WTC11 (cell line): ENCODE measurements around the gene N4BP2L2. TPM values are rescaled to one million over a fixed set of nuclear protein-coding genes. Genes with fewer than 3 reads are reported as not detected.

Experiments
- ATAC-seq: fragments of 200-7000 bp; cut with Tn5 transposase; 2 replicates; pipeline ENCODE4 v1.10.0; 2021; ENCODE audit warnings: mild to moderate bottlenecking, moderate library complexity
- CTCF ChIA-PET: fragments of 300-600 bp; sonication (Branson Sonifier 250); formaldehyde crosslinking; loops from one replicate; lab custom pipeline; 2021; ENCODE audit warnings: antibody characterized with exemption; lab: Charles Lee
- POLR2A ChIA-PET: fragments of 350-600 bp; sonication (Branson Sonifier 250); formaldehyde crosslinking; loops from one replicate; lab custom pipeline; 2021; ENCODE audit warnings: antibody characterized with exemption; lab: Charles Lee
- DNase-seq: peaks from one replicate; pipeline ENCODE4 v3.0.0; 2021; ENCODE audit warnings: low spot score
- H3K27ac Mint-ChIP-seq: 2 replicates; pipeline ENCODE4 v1.8.0; 2021; ENCODE audit warnings: mixed read lengths
- H3K27me3 Mint-ChIP-seq: 2 replicates; pipeline ENCODE4 v1.8.0; 2021; ENCODE audit warnings: low read depth, mild to moderate bottlenecking, moderate library complexity, mixed read lengths
- H3K36me3 Mint-ChIP-seq: 2 replicates; pipeline ENCODE4 v1.8.0; 2021; ENCODE audit warnings: mixed read lengths
- H3K4me1 Mint-ChIP-seq: 2 replicates; pipeline ENCODE4 v1.8.0; 2022; ENCODE audit warnings: mixed read lengths
- H3K4me3 Mint-ChIP-seq: 2 replicates; pipeline ENCODE4 v1.8.0; 2021; ENCODE audit warnings: mild to moderate bottlenecking, moderate library complexity, mixed read lengths
- H3K9me3 Mint-ChIP-seq: 2 replicates; pipeline ENCODE4 v1.8.0; 2021; ENCODE audit warnings: mixed read lengths
- ATF1 ChIP-seq: sonication (generic); formaldehyde crosslinking; IDR thresholded peaks from 2 replicates; pipeline ENCODE4 v1.8.1; 2023; ENCODE audit warnings: mild to moderate bottlenecking, moderate library complexity, missing genetic modification reagents
- ELF4 ChIP-seq: sonication (generic); formaldehyde crosslinking; IDR thresholded peaks from 2 replicates; pipeline ENCODE4 v1.8.1; 2022; ENCODE audit warnings: low read depth, mild to moderate bottlenecking, moderate library complexity, missing genetic modification reagents
- EMX1 ChIP-seq: fragments of 250-450 bp; sonication (Bioruptor Pico); IDR thresholded peaks from 2 replicates; pipeline ENCODE4 v1.8.0; 2021; ENCODE audit warnings: mild to moderate bottlenecking
- FOXK1 ChIP-seq: sonication (generic); formaldehyde crosslinking; IDR thresholded peaks from 2 replicates; pipeline ENCODE4 v1.8.0; 2022; ENCODE audit warnings: mild to moderate bottlenecking, moderate library complexity, missing genetic modification reagents
- IRF2 ChIP-seq: sonication (generic); formaldehyde crosslinking; IDR thresholded peaks from 2 replicates; pipeline ENCODE4 v1.8.0; 2022; ENCODE audit warnings: low read depth, missing genetic modification reagents, borderline replicate concordance
- KAT7 ChIP-seq: sonication (generic); formaldehyde crosslinking; IDR thresholded peaks from 2 replicates; pipeline ENCODE4 v1.8.1; 2023; ENCODE audit warnings: missing genetic modification reagents, mild to moderate bottlenecking, borderline replicate concordance
- NFE2L1 ChIP-seq: sonication (generic); formaldehyde crosslinking; IDR thresholded peaks from 2 replicates; pipeline ENCODE4 v1.8.1; 2023; ENCODE audit warnings: missing genetic modification reagents
- NR1H2 ChIP-seq: sonication (generic); formaldehyde crosslinking; IDR thresholded peaks from 2 replicates; pipeline ENCODE4 v1.9.0; 2021; ENCODE audit warnings: mild to moderate bottlenecking, moderate library complexity, missing genetic modification reagents
- SMAD3 ChIP-seq: sonication (generic); formaldehyde crosslinking; IDR thresholded peaks from 2 replicates; pipeline ENCODE4 v1.8.0; 2022; ENCODE audit warnings: missing genetic modification reagents, mild to moderate bottlenecking, borderline replicate concordance
- TCF7 ChIP-seq: sonication (generic); formaldehyde crosslinking; IDR thresholded peaks from 2 replicates; pipeline ENCODE4 v1.8.0; 2022; ENCODE audit warnings: mild to moderate bottlenecking, low read depth, missing genetic modification reagents, moderate library complexity
- TEAD4 ChIP-seq: sonication (generic); formaldehyde crosslinking; IDR thresholded peaks from 2 replicates; pipeline ENCODE4 v1.8.0; 2022; ENCODE audit warnings: mild to moderate bottlenecking, missing genetic modification reagents
- ZNF232 ChIP-seq: sonication (generic); formaldehyde crosslinking; IDR thresholded peaks from 2 replicates; pipeline ENCODE4 v1.8.0; 2022; ENCODE audit warnings: mild to moderate bottlenecking, missing genetic modification reagents
- total RNA-seq: library from RNA; stranded (reverse); gene quantifications from 3 replicates; pipeline ENCODE4 v1.2.3, GENCODE V29; 2021
- TF ChIP-seq, protein P1 (sequence below): fragments of 250-450 bp; sonication (Bioruptor Pico); IDR thresholded peaks from 2 replicates; pipeline ENCODE4 v1.8.0; 2021; ENCODE audit warnings: mild to moderate bottlenecking
- TF ChIP-seq, protein P2 (sequence below): sonication (generic); formaldehyde crosslinking; IDR thresholded peaks from 2 replicates; pipeline ENCODE4 v1.8.0; 2023; ENCODE audit warnings: missing genetic modification reagents, mild to moderate bottlenecking, borderline replicate concordance
- TF ChIP-seq, protein P3 (sequence below): sonication (generic); formaldehyde crosslinking; IDR thresholded peaks from 2 replicates; pipeline ENCODE4 v1.8.0; 2022; ENCODE audit warnings: mild to moderate bottlenecking, missing genetic modification reagents
- TF ChIP-seq, protein P4 (sequence below): sonication (generic); formaldehyde crosslinking; IDR thresholded peaks from 2 replicates; pipeline ENCODE4 v1.8.1; 2023; ENCODE audit warnings: mild to moderate bottlenecking, missing genetic modification reagents, moderate library complexity
- TF ChIP-seq, protein P5 (sequence below): sonication (generic); formaldehyde crosslinking; IDR thresholded peaks from 2 replicates; pipeline ENCODE4 v1.8.1; 2023; ENCODE audit warnings: mild to moderate bottlenecking, missing genetic modification reagents, moderate library complexity
- TF ChIP-seq, protein P6 (sequence below): sonication (generic); formaldehyde crosslinking; IDR thresholded peaks from 2 replicates; pipeline ENCODE4 v1.8.1; 2023; ENCODE audit warnings: mild to moderate bottlenecking, missing genetic modification reagents
- TF ChIP-seq, protein P7 (sequence below): sonication (generic); formaldehyde crosslinking; IDR thresholded peaks from 2 replicates; pipeline ENCODE4 v1.8.0; 2022; ENCODE audit warnings: mild to moderate bottlenecking, missing genetic modification reagents
- TF ChIP-seq, protein P8 (sequence below): sonication (generic); formaldehyde crosslinking; IDR thresholded peaks from 2 replicates; pipeline ENCODE4 v1.8.1; 2022; ENCODE audit warnings: missing genetic modification reagents, borderline replicate concordance
- TF ChIP-seq, protein P9 (sequence below): sonication (generic); formaldehyde crosslinking; IDR thresholded peaks from 2 replicates; pipeline ENCODE4 v1.8.0; 2022; ENCODE audit warnings: mild to moderate bottlenecking, missing genetic modification reagents

N4BP2L2 gene
- total RNA-seq, 1 experiment from 2014 or later, result 68.9 TPM

DNA sequence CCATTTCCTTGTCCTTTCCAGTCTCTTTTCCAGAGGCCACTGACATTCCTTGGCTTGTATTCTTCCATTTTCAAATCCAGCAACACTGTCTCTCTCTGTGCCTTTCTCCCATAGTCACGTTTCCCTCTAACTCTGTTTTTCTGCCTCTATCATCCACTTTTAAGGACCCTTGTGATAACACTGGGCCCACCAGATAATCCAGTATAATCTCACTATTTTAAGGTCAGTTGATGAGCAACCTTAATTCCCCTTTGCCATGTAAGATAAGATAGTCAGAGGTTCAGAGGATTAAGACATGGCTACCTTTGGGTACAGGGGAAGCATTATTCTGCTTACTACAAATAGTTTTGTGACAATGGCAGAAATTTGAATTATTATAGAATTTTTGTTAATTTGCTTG is 64.9 kb downstream of the N4BP2L2 start:
- H3K27me3 Mint-ChIP-seq, result no peaks in the 10 kb centered on the region
- ChIA-PET CTCF (no interaction called here), POLR2A (no interaction called here)
- no peaks in the 10 kb centered on the region for H3K9me3 Mint-ChIP-seq
- no peaks in the 10 kb centered on the region for H3K4me1 Mint-ChIP-seq
- TF ChIP-seq KAT7 (CRISPR knock-in tag) (no peak), ATF1 (CRISPR knock-in tag) (no peak)
- H3K36me3 Mint-ChIP-seq, result no peaks in the 10 kb centered on the region
- H3K27ac Mint-ChIP-seq, result no peak overlapping the region
- no peak overlapping the region for H3K4me3 Mint-ChIP-seq
- no peak for DNase-seq
- no peak for ATAC-seq

DNA sequence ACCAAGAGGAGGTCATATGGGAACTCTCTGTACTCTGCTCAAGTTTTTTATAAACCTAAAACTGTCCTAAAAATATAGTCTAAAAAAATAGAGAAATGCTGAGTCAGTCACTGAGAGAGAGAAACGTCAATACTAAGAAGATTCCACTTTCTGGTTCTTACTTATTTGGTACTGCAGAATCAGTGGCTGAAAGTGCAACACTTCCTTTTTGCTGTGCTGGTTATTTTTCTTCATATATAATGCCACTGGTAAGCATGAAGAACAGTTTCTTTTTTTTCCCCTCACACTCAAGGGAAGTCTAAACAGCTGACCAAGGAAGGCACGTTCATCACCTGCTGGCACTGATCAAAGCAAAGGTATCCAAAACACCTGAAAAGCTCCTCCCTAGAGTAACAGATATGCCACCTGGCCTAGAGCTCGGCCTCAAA is 66.4 kb downstream of the N4BP2L2 start:
- Mint-ChIP-seq H3K27me3 (no peaks in the 10 kb centered on the region), H3K27ac (no peak overlapping the region), H3K4me1 (no peaks in the 10 kb centered on the region), H3K36me3 (no peaks in the 10 kb centered on the region)
- POLR2A ChIA-PET, result no interaction called here
- no peak for ATAC-seq
- no peak for DNase-seq
- CTCF ChIA-PET, result interaction anchor here (1.3 kb wide), 1 partner anchor 109 kb away, joined by 3 read pairs; no protein-coding TSS in a partner anchor
- TF ChIP-seq TCF7 (no peak), IRF2 (no peak), ELF4 (CRISPR knock-in tag) (no peak), NR1H2 (CRISPR knock-in tag) (no peak), EMX1 (no peak), SMAD3 (CRISPR knock-in tag) (no peak), NFE2L1 (CRISPR knock-in tag) (no peak), ZNF232 (CRISPR knock-in tag) (no peak), TEAD4 (no peak), FOXK1 (CRISPR knock-in tag) (no peak)
- TF ChIP-seq, protein P1, sequence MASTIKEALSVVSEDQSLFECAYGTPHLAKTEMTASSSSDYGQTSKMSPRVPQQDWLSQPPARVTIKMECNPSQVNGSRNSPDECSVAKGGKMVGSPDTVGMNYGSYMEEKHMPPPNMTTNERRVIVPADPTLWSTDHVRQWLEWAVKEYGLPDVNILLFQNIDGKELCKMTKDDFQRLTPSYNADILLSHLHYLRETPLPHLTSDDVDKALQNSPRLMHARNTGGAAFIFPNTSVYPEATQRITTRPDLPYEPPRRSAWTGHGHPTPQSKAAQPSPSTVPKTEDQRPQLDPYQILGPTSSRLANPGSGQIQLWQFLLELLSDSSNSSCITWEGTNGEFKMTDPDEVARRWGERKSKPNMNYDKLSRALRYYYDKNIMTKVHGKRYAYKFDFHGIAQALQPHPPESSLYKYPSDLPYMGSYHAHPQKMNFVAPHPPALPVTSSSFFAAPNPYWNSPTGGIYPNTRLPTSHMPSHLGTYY, result no peak
- TF ChIP-seq, protein P2, sequence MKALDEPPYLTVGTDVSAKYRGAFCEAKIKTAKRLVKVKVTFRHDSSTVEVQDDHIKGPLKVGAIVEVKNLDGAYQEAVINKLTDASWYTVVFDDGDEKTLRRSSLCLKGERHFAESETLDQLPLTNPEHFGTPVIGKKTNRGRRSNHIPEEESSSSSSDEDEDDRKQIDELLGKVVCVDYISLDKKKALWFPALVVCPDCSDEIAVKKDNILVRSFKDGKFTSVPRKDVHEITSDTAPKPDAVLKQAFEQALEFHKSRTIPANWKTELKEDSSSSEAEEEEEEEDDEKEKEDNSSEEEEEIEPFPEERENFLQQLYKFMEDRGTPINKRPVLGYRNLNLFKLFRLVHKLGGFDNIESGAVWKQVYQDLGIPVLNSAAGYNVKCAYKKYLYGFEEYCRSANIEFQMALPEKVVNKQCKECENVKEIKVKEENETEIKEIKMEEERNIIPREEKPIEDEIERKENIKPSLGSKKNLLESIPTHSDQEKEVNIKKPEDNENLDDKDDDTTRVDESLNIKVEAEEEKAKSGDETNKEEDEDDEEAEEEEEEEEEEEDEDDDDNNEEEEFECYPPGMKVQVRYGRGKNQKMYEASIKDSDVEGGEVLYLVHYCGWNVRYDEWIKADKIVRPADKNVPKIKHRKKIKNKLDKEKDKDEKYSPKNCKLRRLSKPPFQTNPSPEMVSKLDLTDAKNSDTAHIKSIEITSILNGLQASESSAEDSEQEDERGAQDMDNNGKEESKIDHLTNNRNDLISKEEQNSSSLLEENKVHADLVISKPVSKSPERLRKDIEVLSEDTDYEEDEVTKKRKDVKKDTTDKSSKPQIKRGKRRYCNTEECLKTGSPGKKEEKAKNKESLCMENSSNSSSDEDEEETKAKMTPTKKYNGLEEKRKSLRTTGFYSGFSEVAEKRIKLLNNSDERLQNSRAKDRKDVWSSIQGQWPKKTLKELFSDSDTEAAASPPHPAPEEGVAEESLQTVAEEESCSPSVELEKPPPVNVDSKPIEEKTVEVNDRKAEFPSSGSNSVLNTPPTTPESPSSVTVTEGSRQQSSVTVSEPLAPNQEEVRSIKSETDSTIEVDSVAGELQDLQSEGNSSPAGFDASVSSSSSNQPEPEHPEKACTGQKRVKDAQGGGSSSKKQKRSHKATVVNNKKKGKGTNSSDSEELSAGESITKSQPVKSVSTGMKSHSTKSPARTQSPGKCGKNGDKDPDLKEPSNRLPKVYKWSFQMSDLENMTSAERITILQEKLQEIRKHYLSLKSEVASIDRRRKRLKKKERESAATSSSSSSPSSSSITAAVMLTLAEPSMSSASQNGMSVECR (CRISPR knock-in tag), result no peak
- TF ChIP-seq, protein P3, sequence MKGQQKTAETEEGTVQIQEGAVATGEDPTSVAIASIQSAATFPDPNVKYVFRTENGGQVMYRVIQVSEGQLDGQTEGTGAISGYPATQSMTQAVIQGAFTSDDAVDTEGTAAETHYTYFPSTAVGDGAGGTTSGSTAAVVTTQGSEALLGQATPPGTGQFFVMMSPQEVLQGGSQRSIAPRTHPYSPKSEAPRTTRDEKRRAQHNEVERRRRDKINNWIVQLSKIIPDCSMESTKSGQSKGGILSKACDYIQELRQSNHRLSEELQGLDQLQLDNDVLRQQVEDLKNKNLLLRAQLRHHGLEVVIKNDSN (CRISPR knock-in tag), result no peak
- TF ChIP-seq, protein P4, sequence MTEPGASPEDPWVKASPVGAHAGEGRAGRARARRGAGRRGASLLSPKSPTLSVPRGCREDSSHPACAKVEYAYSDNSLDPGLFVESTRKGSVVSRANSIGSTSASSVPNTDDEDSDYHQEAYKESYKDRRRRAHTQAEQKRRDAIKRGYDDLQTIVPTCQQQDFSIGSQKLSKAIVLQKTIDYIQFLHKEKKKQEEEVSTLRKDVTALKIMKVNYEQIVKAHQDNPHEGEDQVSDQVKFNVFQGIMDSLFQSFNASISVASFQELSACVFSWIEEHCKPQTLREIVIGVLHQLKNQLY (CRISPR knock-in tag), result no peak
- TF ChIP-seq, protein P5, sequence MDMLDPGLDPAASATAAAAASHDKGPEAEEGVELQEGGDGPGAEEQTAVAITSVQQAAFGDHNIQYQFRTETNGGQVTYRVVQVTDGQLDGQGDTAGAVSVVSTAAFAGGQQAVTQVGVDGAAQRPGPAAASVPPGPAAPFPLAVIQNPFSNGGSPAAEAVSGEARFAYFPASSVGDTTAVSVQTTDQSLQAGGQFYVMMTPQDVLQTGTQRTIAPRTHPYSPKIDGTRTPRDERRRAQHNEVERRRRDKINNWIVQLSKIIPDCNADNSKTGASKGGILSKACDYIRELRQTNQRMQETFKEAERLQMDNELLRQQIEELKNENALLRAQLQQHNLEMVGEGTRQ (CRISPR knock-in tag), result no peak
- TF ChIP-seq, protein P6, sequence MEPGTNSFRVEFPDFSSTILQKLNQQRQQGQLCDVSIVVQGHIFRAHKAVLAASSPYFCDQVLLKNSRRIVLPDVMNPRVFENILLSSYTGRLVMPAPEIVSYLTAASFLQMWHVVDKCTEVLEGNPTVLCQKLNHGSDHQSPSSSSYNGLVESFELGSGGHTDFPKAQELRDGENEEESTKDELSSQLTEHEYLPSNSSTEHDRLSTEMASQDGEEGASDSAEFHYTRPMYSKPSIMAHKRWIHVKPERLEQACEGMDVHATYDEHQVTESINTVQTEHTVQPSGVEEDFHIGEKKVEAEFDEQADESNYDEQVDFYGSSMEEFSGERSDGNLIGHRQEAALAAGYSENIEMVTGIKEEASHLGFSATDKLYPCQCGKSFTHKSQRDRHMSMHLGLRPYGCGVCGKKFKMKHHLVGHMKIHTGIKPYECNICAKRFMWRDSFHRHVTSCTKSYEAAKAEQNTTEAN (CRISPR knock-in tag), result no peak
- TF ChIP-seq, protein P7, sequence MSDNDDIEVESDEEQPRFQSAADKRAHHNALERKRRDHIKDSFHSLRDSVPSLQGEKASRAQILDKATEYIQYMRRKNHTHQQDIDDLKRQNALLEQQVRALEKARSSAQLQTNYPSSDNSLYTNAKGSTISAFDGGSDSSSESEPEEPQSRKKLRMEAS (CRISPR knock-in tag), result no peak
- TF ChIP-seq, protein P8, sequence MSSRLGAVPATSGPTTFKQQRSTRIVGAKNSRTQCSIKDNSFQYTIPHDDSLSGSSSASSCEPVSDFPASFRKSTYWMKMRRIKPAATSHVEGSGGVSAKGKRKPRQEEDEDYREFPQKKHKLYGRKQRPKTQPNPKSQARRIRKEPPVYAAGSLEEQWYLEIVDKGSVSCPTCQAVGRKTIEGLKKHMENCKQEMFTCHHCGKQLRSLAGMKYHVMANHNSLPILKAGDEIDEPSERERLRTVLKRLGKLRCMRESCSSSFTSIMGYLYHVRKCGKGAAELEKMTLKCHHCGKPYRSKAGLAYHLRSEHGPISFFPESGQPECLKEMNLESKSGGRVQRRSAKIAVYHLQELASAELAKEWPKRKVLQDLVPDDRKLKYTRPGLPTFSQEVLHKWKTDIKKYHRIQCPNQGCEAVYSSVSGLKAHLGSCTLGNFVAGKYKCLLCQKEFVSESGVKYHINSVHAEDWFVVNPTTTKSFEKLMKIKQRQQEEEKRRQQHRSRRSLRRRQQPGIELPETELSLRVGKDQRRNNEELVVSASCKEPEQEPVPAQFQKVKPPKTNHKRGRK, result no peak
- TF ChIP-seq, protein P9, sequence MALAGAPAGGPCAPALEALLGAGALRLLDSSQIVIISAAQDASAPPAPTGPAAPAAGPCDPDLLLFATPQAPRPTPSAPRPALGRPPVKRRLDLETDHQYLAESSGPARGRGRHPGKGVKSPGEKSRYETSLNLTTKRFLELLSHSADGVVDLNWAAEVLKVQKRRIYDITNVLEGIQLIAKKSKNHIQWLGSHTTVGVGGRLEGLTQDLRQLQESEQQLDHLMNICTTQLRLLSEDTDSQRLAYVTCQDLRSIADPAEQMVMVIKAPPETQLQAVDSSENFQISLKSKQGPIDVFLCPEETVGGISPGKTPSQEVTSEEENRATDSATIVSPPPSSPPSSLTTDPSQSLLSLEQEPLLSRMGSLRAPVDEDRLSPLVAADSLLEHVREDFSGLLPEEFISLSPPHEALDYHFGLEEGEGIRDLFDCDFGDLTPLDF, result no peak
- TF ChIP-seq, all 79 proteins: peak for 0
- H3K9me3 Mint-ChIP-seq, result no peaks in the 10 kb centered on the region
- no peak overlapping the region for H3K4me3 Mint-ChIP-seq
